ENCODE measurements around the gene AMDHD1.
"Not testable (repeated sequence)": the region's sequence is repeated elsewhere in the genome, so short reads cannot be mapped to it uniquely, and the experiment has no call there.

The AMDHD1 gene

GRCh38 chr12:95966287-95966870 lies 23.2 kb downstream of the AMDHD1 start:
- no peak for DNase-seq (ENCODE audit: low read depth)
- H3K4me3 ChIP-seq (ENCODE audit: low read depth, low read length) = no peak overlapping the region
- TF ChIP-seq MYC (IDR thresholded peaks at IDR 0.05; ENCODE audit: low read depth, low read length) = no peak

DNA sequence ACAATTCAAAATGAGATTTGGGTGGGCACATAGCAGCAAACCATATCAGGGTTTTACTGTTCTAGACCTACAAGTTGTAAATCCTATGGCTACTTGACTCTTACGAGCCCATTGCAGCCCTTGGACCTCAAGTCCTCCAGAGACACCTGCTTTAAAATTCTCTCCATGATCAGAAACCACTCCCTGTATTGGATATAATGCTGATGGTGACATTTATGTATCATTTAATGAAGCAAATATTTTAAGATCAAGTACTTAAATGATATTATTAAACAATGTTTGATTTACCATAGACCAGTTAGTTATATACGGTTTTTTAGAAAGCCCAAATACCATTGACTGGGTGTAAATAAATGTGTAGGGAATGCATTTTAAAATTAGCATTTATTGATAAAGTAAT lies 24.2 kb downstream of the AMDHD1 start:
- TF ChIP-seq, protein P1, sequence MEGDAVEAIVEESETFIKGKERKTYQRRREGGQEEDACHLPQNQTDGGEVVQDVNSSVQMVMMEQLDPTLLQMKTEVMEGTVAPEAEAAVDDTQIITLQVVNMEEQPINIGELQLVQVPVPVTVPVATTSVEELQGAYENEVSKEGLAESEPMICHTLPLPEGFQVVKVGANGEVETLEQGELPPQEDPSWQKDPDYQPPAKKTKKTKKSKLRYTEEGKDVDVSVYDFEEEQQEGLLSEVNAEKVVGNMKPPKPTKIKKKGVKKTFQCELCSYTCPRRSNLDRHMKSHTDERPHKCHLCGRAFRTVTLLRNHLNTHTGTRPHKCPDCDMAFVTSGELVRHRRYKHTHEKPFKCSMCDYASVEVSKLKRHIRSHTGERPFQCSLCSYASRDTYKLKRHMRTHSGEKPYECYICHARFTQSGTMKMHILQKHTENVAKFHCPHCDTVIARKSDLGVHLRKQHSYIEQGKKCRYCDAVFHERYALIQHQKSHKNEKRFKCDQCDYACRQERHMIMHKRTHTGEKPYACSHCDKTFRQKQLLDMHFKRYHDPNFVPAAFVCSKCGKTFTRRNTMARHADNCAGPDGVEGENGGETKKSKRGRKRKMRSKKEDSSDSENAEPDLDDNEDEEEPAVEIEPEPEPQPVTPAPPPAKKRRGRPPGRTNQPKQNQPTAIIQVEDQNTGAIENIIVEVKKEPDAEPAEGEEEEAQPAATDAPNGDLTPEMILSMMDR (IDR thresholded peaks at IDR 0.05; ENCODE audit: low read depth, low read length) = no peak
- no peak for TF ChIP-seq POLR2A (IDR thresholded peaks at IDR 0.05; ENCODE audit: extremely low read depth, insufficient read length)
- no peak for TF ChIP-seq MYC (IDR thresholded peaks at IDR 0.05; ENCODE audit: low read depth, low read length)
- no peak for TF ChIP-seq MAX (IDR thresholded peaks at IDR 0.05; ENCODE audit: low read depth, low read length)
- no peak for DNase-seq (ENCODE audit: low read depth)
- H3K4me3 ChIP-seq (ENCODE audit: low read depth, low read length) = no peak overlapping the region

- not testable (repeated sequence) for DNase-seq (ENCODE audit: low read depth); H3K4me3 ChIP-seq (ENCODE audit: low read depth, low read length)
Observed at GRCh38 chr12:95969116-95969515, 26.0 kb downstream of the AMDHD1 start.

DNA sequence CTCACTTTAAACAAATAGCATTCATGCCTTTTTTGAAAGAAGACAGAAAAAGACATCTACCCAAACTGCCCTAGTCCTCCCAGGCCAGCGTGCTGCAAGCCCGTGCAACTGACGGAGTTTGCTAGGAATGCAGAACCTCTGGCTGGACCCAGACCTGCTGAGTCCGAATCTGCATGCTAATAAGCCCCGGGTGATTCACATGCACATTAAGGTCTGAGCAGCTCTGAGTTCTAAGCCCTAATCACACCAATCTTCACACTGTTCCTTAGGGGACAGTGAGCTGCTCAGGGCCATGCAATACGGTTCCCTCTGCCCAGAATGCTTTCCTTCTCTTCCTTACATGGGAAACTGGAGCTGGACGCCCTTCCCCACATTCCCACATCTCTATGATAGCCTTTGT lies 27.8 kb downstream of the AMDHD1 start:
- TF ChIP-seq, protein P1 (IDR thresholded peaks at IDR 0.05; ENCODE audit: low read depth, low read length) = no peak
- TF ChIP-seq POLR2A (IDR thresholded peaks at IDR 0.05; ENCODE audit: extremely low read depth, insufficient read length) (no peak), MAX (IDR thresholded peaks at IDR 0.05; ENCODE audit: low read depth, low read length) (no peak), MYC (IDR thresholded peaks at IDR 0.05; ENCODE audit: low read depth, low read length) (no peak)
- DNase-seq (ENCODE audit: low read depth) = no peak

GRCh38 chr12:95972832-95973456 lies 29.8 kb downstream of the AMDHD1 start:
- DNase-seq (ENCODE audit: low read depth) = no peak
- TF ChIP-seq, protein P1 (IDR thresholded peaks at IDR 0.05; ENCODE audit: low read depth, low read length) = no peak
- TF ChIP-seq MYC (IDR thresholded peaks at IDR 0.05; ENCODE audit: low read depth, low read length) (no peak), MAX (IDR thresholded peaks at IDR 0.05; ENCODE audit: low read depth, low read length) (no peak), POLR2A (IDR thresholded peaks at IDR 0.05; ENCODE audit: extremely low read depth, insufficient read length) (no peak)
- H3K4me3 ChIP-seq (ENCODE audit: low read depth, low read length) = no peak overlapping the region

More for the DNA sequence above, 27.8 kb downstream of the AMDHD1 start:
- no peak overlapping the region for H3K4me3 ChIP-seq (ENCODE audit: low read depth, low read length)

DNA sequence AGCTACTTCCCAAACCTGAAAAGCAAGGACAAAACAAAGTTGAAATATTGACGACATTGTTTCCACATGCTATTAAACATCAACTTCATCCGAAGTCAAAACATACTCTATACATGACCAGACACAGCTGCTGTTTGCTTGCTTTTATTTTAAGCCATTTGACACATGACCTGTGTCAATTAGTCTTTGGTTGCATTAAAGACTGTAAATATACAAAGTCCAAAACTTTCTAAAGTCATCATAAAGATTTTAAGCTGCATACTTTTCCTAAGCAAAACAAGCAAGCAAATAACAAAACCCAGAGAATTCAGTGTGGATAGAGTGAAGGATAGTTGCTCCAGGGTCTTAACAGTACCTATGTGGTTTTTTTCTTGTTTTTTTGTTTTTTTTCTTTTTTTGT lies 31.2 kb downstream of the AMDHD1 start:
- no peak overlapping the region for H3K4me3 ChIP-seq (ENCODE audit: low read depth, low read length)
- DNase-seq (ENCODE audit: low read depth) = no peak
- TF ChIP-seq MYC (IDR thresholded peaks at IDR 0.05; ENCODE audit: low read depth, low read length) = no peak
- TF ChIP-seq POLR2A (IDR thresholded peaks at IDR 0.05; ENCODE audit: extremely low read depth, insufficient read length) = no peak
- no peak for TF ChIP-seq MAX (IDR thresholded peaks at IDR 0.05; ENCODE audit: low read depth, low read length)
- TF ChIP-seq, protein P1 (IDR thresholded peaks at IDR 0.05; ENCODE audit: low read depth, low read length) = no peak

GRCh38 chr12:95975491-95975890 lies 32.4 kb downstream of the AMDHD1 start:
- TF ChIP-seq, protein P1 (IDR thresholded peaks at IDR 0.05; ENCODE audit: low read depth, low read length) = no peak
- TF ChIP-seq MAX (IDR thresholded peaks at IDR 0.05; ENCODE audit: low read depth, low read length) = no peak
- no peak for TF ChIP-seq POLR2A (IDR thresholded peaks at IDR 0.05; ENCODE audit: extremely low read depth, insufficient read length)
- no peak for TF ChIP-seq MYC (IDR thresholded peaks at IDR 0.05; ENCODE audit: low read depth, low read length)
- H3K4me3 ChIP-seq (ENCODE audit: low read depth, low read length) = no peak overlapping the region
- DNase-seq (ENCODE audit: low read depth) = no peak

Measured in NB4 (cell line).